ENCODE data around the gene AKR1C1. TPM values are rescaled to one million over a fixed set of nuclear protein-coding genes. Genes with fewer than 3 reads are reported as not detected.
"Not testable (repeated sequence)": the region's sequence is repeated elsewhere in the genome, so short reads cannot be mapped to it uniquely, and the experiment has no call there.

AKR1C1 gene
- total RNA-seq, 2 donors from 2014 or later = 4.3 to 13.0 TPM

DNA sequence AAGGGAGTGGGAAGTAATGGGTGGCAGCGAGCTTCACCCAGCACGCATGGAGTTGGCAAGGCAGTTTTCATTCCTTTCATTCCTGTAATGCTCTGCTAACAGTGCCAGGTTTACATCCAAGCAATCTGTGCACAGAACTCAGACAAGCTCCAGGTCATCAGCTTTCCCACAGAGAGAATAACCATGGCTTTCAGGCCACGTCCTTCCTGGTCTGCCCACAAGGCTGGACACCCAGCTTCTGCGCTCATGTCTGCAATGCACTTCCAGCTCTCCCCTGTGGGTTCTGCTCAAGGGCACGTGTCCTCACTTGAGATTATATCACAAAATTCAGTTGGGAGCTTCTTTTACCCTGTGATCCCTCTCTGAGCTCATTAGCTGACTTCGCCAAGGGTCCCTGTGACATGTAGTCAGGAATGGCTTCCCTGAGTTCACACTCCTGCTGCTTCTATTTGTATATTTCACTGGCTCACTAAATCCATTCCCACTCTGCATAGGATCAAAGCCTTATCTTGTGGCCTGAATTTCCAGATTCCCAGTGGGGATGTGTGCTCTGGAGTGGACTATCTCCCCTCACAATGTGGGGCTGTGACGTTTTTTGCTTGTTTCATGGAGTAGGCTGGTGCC is 21.9 kb downstream of the AKR1C1 start:
- Histone ChIP-seq H3K9me3 (no peaks in the 10 kb centered on the region), H3K9ac (ENCODE audit: low read depth in 2 of 2, low read length in 2 of 2) (no peak overlapping the region), H3K27ac (no peak overlapping the region), H3K27me3 (no peaks in the 10 kb centered on the region), H3K4me1 (no peaks in the 10 kb centered on the region), H3K4me3 (no peak overlapping the region), H3K36me3 (no peaks in the 10 kb centered on the region)
- TF ChIP-seq, protein P1, sequence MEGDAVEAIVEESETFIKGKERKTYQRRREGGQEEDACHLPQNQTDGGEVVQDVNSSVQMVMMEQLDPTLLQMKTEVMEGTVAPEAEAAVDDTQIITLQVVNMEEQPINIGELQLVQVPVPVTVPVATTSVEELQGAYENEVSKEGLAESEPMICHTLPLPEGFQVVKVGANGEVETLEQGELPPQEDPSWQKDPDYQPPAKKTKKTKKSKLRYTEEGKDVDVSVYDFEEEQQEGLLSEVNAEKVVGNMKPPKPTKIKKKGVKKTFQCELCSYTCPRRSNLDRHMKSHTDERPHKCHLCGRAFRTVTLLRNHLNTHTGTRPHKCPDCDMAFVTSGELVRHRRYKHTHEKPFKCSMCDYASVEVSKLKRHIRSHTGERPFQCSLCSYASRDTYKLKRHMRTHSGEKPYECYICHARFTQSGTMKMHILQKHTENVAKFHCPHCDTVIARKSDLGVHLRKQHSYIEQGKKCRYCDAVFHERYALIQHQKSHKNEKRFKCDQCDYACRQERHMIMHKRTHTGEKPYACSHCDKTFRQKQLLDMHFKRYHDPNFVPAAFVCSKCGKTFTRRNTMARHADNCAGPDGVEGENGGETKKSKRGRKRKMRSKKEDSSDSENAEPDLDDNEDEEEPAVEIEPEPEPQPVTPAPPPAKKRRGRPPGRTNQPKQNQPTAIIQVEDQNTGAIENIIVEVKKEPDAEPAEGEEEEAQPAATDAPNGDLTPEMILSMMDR (IDR thresholded peaks at IDR 0.05) = no peak
- intact Hi-C loops (cut with DNase I) = loop anchor here (5.0 kb wide), 1 partner anchor 133 kb away; no protein-coding TSS in a partner anchor
- no peak for DNase-seq

DNA sequence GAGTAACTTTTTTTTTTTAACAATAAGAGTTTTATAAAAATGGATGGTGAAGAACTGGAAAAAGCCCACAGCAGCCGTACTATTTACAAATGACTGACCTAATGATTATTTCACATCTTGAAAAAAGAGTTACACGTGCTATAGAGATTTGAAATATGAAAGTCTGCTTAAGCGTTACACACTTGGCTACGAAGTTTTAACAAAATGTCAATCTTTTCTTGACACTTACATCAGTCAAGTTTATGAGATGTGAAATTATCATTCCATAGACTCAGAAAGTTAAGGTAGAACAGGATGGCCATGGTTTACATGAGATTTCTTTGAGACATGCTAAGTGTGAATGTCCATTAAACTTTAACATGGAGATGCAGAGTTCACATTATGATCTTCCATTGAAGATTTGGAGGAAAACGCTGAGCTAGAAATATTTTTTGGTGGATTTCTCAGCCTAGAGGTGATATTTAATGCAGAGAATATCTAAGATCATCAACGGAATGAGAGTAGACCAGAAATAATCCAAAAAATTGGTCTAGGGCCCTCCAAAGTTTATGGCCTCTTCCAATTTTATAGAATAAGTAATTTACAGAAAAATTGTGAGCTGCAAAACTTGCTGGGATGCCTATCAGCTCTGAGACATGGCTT is 24.9 kb downstream of the AKR1C1 start:
- H3K36me3 ChIP-seq; H3K27me3 ChIP-seq; H3K4me3 ChIP-seq; intact Hi-C loops (cut with DNase I); H3K27ac ChIP-seq; H3K9me3 ChIP-seq; DNase-seq; H3K4me1 ChIP-seq; H3K9ac ChIP-seq (ENCODE audit: low read depth in 2 of 2, low read length in 2 of 2): not testable (repeated sequence)

DNA sequence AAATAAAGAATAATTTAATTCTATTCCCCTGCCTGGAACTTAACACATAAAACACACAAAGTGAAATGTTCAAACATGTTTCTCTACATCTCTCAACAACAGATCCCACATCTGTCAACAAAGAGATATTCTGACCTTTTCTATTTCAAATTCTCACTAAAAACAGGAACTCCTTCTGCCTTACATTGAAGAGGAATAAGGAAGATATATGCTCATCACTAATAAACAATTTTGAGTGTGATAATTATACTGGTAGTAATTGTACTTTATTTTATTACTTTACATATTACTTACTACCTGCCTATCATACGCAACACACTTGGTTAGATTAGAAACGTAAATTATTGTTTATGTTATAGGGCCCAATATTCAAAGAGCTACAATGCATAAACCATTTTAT is 27.0 kb downstream of the AKR1C1 start:
- DNase-seq = no peak
- no peak overlapping the region for H3K9ac ChIP-seq (ENCODE audit: low read depth in 2 of 2, low read length in 2 of 2)
- TF ChIP-seq, protein P1 (IDR thresholded peaks at IDR 0.05) = no peak
- no peaks in the 10 kb centered on the region for H3K27me3 ChIP-seq
- no peaks in the 10 kb centered on the region for H3K36me3 ChIP-seq
- H3K9me3 ChIP-seq = no peaks in the 10 kb centered on the region
- no peaks in the 10 kb centered on the region for H3K4me1 ChIP-seq
- intact Hi-C loops (cut with DNase I) = no loop called here
- H3K27ac ChIP-seq = no peak overlapping the region
- no peak overlapping the region for H3K4me3 ChIP-seq

DNA sequence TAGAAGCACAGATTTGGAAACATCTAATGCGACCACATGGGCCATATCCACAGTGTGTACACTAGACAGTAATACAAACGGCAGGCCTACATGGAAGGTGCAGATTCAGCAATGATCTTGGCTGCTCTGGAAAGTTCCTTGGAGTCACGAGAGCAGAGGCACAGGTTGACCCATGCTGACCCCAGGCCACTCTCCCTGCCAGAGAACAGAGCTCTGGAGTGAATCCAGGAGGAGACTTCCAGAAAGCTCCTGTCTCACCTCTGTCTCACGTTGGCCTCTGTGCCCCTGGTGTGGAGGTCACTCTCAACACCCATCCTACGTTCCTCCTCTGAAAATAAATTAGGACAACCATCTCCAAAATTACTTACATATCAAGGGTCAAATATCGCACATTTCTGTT is 28.2 kb downstream of the AKR1C1 start:
- not testable (repeated sequence) for H3K4me1 ChIP-seq

DNA sequence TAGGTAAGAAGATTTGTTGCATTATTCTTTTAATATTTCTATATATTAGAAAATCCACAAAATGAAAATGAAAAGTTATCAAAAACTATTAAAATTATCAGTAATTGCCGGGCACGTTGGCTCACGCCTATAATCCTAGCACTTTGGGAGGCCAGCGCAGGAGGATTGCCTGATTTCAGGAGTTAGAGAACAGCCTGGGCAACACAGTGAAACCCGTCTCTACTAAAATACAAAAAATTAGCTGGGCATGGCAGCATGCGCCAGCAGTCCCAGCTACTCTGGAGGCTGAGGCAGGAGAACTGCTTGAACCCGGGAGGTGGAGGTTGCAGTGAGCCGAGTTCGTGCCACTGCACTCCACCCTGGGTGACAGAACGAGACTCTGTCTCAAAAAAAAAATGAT is 29.3 kb downstream of the AKR1C1 start:
- H3K9ac ChIP-seq (ENCODE audit: low read depth in 2 of 2, low read length in 2 of 2); H3K27ac ChIP-seq; H3K9me3 ChIP-seq; DNase-seq; H3K4me1 ChIP-seq; intact Hi-C loops (cut with DNase I); H3K36me3 ChIP-seq; H3K4me3 ChIP-seq; H3K27me3 ChIP-seq: not testable (repeated sequence)

More for the DNA sequence above, 28.2 kb downstream of the AKR1C1 start:
- DNase-seq; H3K27me3 ChIP-seq; H3K9ac ChIP-seq (ENCODE audit: low read depth in 2 of 2, low read length in 2 of 2); H3K27ac ChIP-seq; H3K36me3 ChIP-seq; intact Hi-C loops (cut with DNase I); H3K9me3 ChIP-seq; H3K4me3 ChIP-seq: not testable (repeated sequence)

DNA sequence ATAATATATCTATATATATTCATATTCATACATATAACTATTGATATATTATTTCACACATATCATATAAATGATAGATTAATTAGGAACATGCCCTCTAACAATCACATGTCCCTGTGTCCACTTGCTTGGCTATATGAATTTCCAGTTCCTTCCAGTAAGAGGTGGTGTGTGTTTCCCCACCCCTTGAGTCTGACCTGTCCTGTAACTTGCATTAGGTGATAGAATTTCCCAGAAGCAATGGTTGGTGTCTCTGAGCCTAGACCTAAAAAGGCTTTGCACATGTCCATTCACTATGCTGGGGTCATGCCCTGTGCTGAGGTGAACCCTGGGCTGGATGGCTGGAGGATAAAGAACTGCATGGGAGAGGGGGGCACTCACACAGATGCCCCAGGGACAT is 31.0 kb downstream of the AKR1C1 start:
- H3K27ac ChIP-seq; H3K9me3 ChIP-seq; H3K9ac ChIP-seq (ENCODE audit: low read depth in 2 of 2, low read length in 2 of 2); intact Hi-C loops (cut with DNase I); H3K36me3 ChIP-seq; DNase-seq; H3K4me3 ChIP-seq; H3K4me1 ChIP-seq; H3K27me3 ChIP-seq: not testable (repeated sequence)

DNA sequence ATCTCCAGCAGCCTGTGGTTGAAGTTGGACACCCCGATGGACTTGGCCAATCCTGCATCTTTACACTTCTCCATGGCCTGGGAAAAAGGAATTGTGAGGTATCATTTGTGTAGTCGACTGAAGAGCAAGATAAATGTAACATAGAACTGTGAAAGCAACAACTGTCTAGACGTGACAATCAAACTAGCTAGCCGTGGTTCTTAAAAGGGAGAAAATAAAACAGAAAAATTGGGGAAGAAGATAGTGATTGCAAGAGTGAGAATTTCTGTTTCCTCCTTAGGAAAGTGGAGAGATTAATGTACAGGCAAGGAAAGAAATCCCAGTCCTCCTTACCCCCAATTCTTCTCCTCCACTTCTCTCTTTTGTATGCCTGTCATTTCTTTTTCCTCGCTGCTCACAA is 35.5 kb downstream of the AKR1C1 start:
- intact Hi-C loops (cut with DNase I) = no loop called here
- no peak for DNase-seq
- TF ChIP-seq, protein P1 (IDR thresholded peaks at IDR 0.05) = no peak
- Histone ChIP-seq H3K9me3 (no peaks in the 10 kb centered on the region), H3K4me3 (no peak overlapping the region), H3K27me3 (no peaks in the 10 kb centered on the region), H3K27ac (no peak overlapping the region), H3K4me1 (no peaks in the 10 kb centered on the region), H3K9ac (ENCODE audit: low read depth in 2 of 2, low read length in 2 of 2) (no peak overlapping the region), H3K36me3 (no peaks in the 10 kb centered on the region)
